Measurements from ENCODE around the gene COIL. TPM values are rescaled to one million over a fixed set of nuclear protein-coding genes. Genes with fewer than 3 reads are reported as not detected.
"Not testable (repeated sequence)": the region's sequence is repeated elsewhere in the genome, so short reads cannot be mapped to it uniquely, and the experiment has no call there.

Gene COIL
- total RNA-seq, 1 donor, result 13.3 TPM

DNA sequence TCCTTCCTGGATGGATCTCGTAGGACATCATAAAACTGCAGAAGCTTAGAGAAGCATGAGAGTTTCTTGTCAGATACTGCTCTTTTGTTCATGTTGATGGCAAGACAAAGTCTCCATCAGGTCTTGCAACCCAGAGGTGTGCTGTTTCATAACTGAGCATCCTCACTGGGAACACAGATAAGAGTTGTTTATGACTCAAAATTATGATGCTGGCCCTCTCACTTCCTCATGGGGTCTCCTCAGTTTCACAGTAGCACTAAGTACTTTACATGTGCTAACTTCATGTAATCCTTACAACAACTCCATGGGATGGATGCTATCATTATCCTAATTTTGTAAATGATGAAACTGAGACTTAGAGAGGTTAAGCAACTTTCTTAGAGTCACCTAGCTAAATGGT, 31.5 kb upstream of the COIL start:
- H3K4me3 ChIP-seq (ENCODE audit: low read depth, low read length), result no peak overlapping the region
- no peak for DNase-seq (ENCODE audit: low read depth)
- TF ChIP-seq, protein P1, sequence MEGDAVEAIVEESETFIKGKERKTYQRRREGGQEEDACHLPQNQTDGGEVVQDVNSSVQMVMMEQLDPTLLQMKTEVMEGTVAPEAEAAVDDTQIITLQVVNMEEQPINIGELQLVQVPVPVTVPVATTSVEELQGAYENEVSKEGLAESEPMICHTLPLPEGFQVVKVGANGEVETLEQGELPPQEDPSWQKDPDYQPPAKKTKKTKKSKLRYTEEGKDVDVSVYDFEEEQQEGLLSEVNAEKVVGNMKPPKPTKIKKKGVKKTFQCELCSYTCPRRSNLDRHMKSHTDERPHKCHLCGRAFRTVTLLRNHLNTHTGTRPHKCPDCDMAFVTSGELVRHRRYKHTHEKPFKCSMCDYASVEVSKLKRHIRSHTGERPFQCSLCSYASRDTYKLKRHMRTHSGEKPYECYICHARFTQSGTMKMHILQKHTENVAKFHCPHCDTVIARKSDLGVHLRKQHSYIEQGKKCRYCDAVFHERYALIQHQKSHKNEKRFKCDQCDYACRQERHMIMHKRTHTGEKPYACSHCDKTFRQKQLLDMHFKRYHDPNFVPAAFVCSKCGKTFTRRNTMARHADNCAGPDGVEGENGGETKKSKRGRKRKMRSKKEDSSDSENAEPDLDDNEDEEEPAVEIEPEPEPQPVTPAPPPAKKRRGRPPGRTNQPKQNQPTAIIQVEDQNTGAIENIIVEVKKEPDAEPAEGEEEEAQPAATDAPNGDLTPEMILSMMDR (IDR thresholded peaks at IDR 0.05; ENCODE audit: insufficient read depth, low read length), result no peak

- TF ChIP-seq, protein P1 (IDR thresholded peaks at IDR 0.05; ENCODE audit: insufficient read depth, low read length), result no peak
- H3K4me3 ChIP-seq (ENCODE audit: low read depth, low read length), result no peak overlapping the region
- DNase-seq (ENCODE audit: low read depth), result no peak
Measured at GRCh38 chr17:56988901-56989572, 28.2 kb upstream of the COIL start.

- TF ChIP-seq, protein P1 (IDR thresholded peaks at IDR 0.05; ENCODE audit: insufficient read depth, low read length), result no peak
- no peak overlapping the region for H3K4me3 ChIP-seq (ENCODE audit: low read depth, low read length)
- DNase-seq (ENCODE audit: low read depth), result no peak
Measured at GRCh38 chr17:56987283-56987834, 26.5 kb upstream of the COIL start.

- TF ChIP-seq, protein P1 (IDR thresholded peaks at IDR 0.05; ENCODE audit: insufficient read depth, low read length), result no peak
- no peak overlapping the region for H3K4me3 ChIP-seq (ENCODE audit: low read depth, low read length)
- no peak for DNase-seq (ENCODE audit: low read depth)
Measured at GRCh38 chr17:56985371-56986162, 24.7 kb upstream of the COIL start.

DNA sequence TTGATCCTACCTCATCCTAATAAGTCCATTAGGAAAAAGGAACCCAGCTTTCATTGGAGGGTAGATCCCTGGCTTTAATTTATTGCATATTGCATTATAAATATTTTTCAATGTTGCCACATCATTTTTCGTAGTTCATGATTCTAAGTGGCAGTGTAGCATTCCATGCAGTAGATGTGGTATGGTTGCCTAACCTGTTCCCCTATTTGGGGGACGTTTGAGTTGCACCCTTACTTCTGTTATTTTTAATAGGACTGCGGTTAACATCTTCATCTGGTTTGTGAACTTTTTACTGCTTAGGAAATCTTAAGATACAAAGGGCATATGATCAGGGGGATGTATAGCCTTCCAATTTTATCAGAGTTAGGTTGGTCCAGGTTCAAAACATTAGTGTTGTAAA, 22.5 kb upstream of the COIL start:
- DNase-seq (ENCODE audit: low read depth), result no peak
- TF ChIP-seq, protein P1 (IDR thresholded peaks at IDR 0.05; ENCODE audit: insufficient read depth, low read length), result no peak
- H3K4me3 ChIP-seq (ENCODE audit: low read depth, low read length), result no peak overlapping the region

DNA sequence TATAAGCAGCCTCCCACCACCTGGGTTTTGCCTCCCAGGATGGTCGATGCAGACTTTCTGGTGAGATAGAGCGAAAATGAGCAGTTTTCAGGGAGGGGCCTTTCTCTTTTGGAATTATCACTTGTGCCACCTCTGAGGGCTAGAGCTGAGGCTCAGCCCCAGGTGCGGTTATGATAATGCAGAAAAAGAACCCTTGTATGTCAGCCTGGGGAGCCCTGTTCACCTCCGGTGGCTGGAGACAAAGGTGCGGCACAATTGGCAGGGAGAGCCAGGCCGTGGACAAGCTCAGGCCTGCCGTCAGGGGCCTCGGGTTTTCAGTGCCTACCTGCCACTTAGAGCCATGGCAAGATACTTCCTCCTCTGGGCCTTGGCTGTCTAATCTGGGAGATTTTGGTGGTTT, 21.5 kb upstream of the COIL start:
- TF ChIP-seq, protein P1 (IDR thresholded peaks at IDR 0.05; ENCODE audit: insufficient read depth, low read length), result no peak
- no peak overlapping the region for H3K4me3 ChIP-seq (ENCODE audit: low read depth, low read length)
- DNase-seq (ENCODE audit: low read depth), result no peak

- H3K4me3 ChIP-seq (ENCODE audit: low read depth, low read length); DNase-seq (ENCODE audit: low read depth): not testable (repeated sequence)
Measured at GRCh38 chr17:56980526-56980925, 19.7 kb upstream of the COIL start.
